ENCODE results near the gene TIFAB. TPM values are rescaled to one million over a fixed set of nuclear protein-coding genes. Genes with fewer than 3 reads are reported as not detected.

The TIFAB gene
- total RNA-seq, 4 donors from 2014 or later = not detected

- intact Hi-C loops (cut with DNase I) = no loop called here
- peaks cover 21 to 35% (median 26%) of the 10 kb centered on the region in 4 donors for H3K4me1 ChIP-seq
- H3K4me3 ChIP-seq = no peak overlapping the region
- no peaks in the 10 kb centered on the region for H3K9me3 ChIP-seq
- H3K27me3 ChIP-seq = peaks cover 0 to 81% (median 34%) of the 10 kb centered on the region in 4 donors
- H3K27ac ChIP-seq (replicated peaks in 1 of 4) = no peak overlapping the region
- no peak for TF ChIP-seq CTCF (IDR thresholded peaks at IDR 0.05)
- TF ChIP-seq POLR2A (IDR thresholded peaks at IDR 0.05; ENCODE audit: low read depth) = no peak
- no peaks in the 10 kb centered on the region for H3K36me3 ChIP-seq
- 63% methylated on average over 1 of the region's 1 CpG for WGBS
- DNase-seq (ENCODE audit: extremely low spot score) = no peak
These were observed 34.9 kb upstream of the TIFAB start for GRCh38 chr5:135487037-135487395.

GRCh38 chr5:135486131-135487036, 34.2 kb upstream of the TIFAB start:
- Histone ChIP-seq H3K27ac (replicated peaks in 1 of 4) (no peak overlapping the region), H3K4me3 (no peak overlapping the region), H3K9me3 (no peaks in the 10 kb centered on the region), H3K27me3 (peaks cover 0 to 75% (median 28%) of the 10 kb centered on the region in 4 donors), H3K4me1 (peaks cover 21 to 32% (median 26%) of the 10 kb centered on the region in 4 donors), H3K36me3 (no peaks in the 10 kb centered on the region)
- TF ChIP-seq EP300 (IDR thresholded peaks at IDR 0.05) = no peak
- TF ChIP-seq POLR2AphosphoS5 (IDR thresholded peaks at IDR 0.05) = no peak
- TF ChIP-seq CTCF (IDR thresholded peaks at IDR 0.05) = no peak
- TF ChIP-seq POLR2A (IDR thresholded peaks at IDR 0.05; ENCODE audit: low read depth) = no peak
- intact Hi-C loops (cut with DNase I) = no loop called here
- no peak for DNase-seq (ENCODE audit: extremely low spot score)
- WGBS = 84% methylated on average over 13 of the region's 13 CpGs

- no peak for DNase-seq (ENCODE audit: extremely low spot score)
- Histone ChIP-seq H3K27ac (replicated peaks in 1 of 4) (no peak overlapping the region), H3K4me1 (peaks cover 13 to 19% (median 16%) of the 10 kb centered on the region in 4 donors), H3K36me3 (no peaks in the 10 kb centered on the region), H3K27me3 (peaks cover 0 to 69% (median 13%) of the 10 kb centered on the region in 4 donors), H3K9me3 (no peaks in the 10 kb centered on the region), H3K4me3 (no peak overlapping the region)
- 40% methylated on average over 1 of the region's 5 CpGs for WGBS
- intact Hi-C loops (cut with DNase I) = no loop called here
- TF ChIP-seq EP300 (IDR thresholded peaks at IDR 0.05) (no peak), POLR2AphosphoS5 (IDR thresholded peaks at IDR 0.05) (no peak), CTCF (IDR thresholded peaks at IDR 0.05) (no peak)
These were observed 32.5 kb upstream of the TIFAB start for GRCh38 chr5:135484674-135485086.

- no peak for DNase-seq (ENCODE audit: extremely low spot score)
- Histone ChIP-seq H3K4me1 (peaks cover 0 to 5% (median 2%) of the 10 kb centered on the region in 4 donors), H3K9me3 (no peaks in the 10 kb centered on the region), H3K36me3 (no peaks in the 10 kb centered on the region), H3K4me3 (no peak overlapping the region), H3K27me3 (peaks cover 0 to 67% (median 0%) of the 10 kb centered on the region in 4 donors), H3K27ac (replicated peaks in 1 of 4) (no peak overlapping the region)
- no peak for TF ChIP-seq CTCF (IDR thresholded peaks at IDR 0.05)
- no peak for TF ChIP-seq POLR2A (IDR thresholded peaks at IDR 0.05; ENCODE audit: low read depth)
- TF ChIP-seq EP300 (IDR thresholded peaks at IDR 0.05) = no peak
- no peak for TF ChIP-seq POLR2AphosphoS5 (IDR thresholded peaks at IDR 0.05)
- 100% methylated on average over 1 of the region's 1 CpG for WGBS
- intact Hi-C loops (cut with DNase I) = no loop called here
These were observed 31.1 kb upstream of the TIFAB start for GRCh38 chr5:135483254-135483653.

All from esophagus muscularis mucosa (tissue), 4 donors.